Measurements from ENCODE around the gene CLCN4. TPM values are rescaled to one million over a fixed set of nuclear protein-coding genes. Genes with fewer than 3 reads are reported as not detected.

CLCN4 gene
- polyA plus RNA-seq, 1 of the 3 experiments (the other 2 are of a cell fraction) = 1.1 TPM

GRCh38 chrX:10244915-10245622, 88.3 kb downstream of the CLCN4 start:
- H3K9me2 ChIP-seq = no peaks in the 10 kb centered on the region
- H3K9me3 ChIP-seq = no peaks in the 10 kb centered on the region
- no peaks in the 10 kb centered on the region for H4K20me1 ChIP-seq (ENCODE audit: insufficient read depth)
- no peak overlapping the region for H3K4me2 ChIP-seq
- peaks cover 12% of the 10 kb centered on the region for H3F3A ChIP-seq (replicated peaks; ENCODE audit: insufficient read depth)
- no peaks in the 10 kb centered on the region for H3K79me2 ChIP-seq (ENCODE audit: insufficient read depth)
- TF ChIP-seq FOSL2 (IDR thresholded peaks at IDR 0.05; ENCODE audit: borderline replicate concordance, low read depth) = no peak
- TF ChIP-seq NRF1 (IDR thresholded peaks at IDR 0.05; ENCODE audit: low read depth, low read length) = no peak
- no peak for TF ChIP-seq TEAD4 (IDR thresholded peaks at IDR 0.05; ENCODE audit: borderline replicate concordance, insufficient read depth)
- TF ChIP-seq CHD2 (IDR thresholded peaks at IDR 0.05; ENCODE audit: low read length, partially characterized antibody) = no peak
- no peak for TF ChIP-seq JUND (IDR thresholded peaks at IDR 0.05)
- no peak for TF ChIP-seq CTCF (IDR thresholded peaks at IDR 0.05)
- no peak for TF ChIP-seq RXRA (IDR thresholded peaks at IDR 0.05; ENCODE audit: borderline replicate concordance, low read depth)
- TF ChIP-seq FOXM1 (IDR thresholded peaks at IDR 0.05; ENCODE audit: low read depth) = no peak
- TF ChIP-seq MXI1 (IDR thresholded peaks at IDR 0.05; ENCODE audit: low read depth, low read length) = no peak
- no peak for TF ChIP-seq TAF1 (IDR thresholded peaks at IDR 0.05; ENCODE audit: borderline replicate concordance, low read depth, low read length)
- TF ChIP-seq MEF2A (IDR thresholded peaks at IDR 0.05; ENCODE audit: borderline replicate concordance, low read depth) = no peak
- TF ChIP-seq ZBTB33 (IDR thresholded peaks at IDR 0.05; ENCODE audit: borderline replicate concordance, low read depth) = no peak
- no peak for TF ChIP-seq MAX (IDR thresholded peaks at IDR 0.05; ENCODE audit: low read depth)
- TF ChIP-seq FOXJ3 (CRISPR knock-in tag; IDR thresholded peaks at IDR 0.05) = no peak
- no peak for TF ChIP-seq SMC3 (IDR thresholded peaks at IDR 0.05; ENCODE audit: low read depth, low read length)
- no peak for TF ChIP-seq RCOR1 (IDR thresholded peaks at IDR 0.05; ENCODE audit: low read length)
- no peak overlapping the region for H3K4me3 ChIP-seq (ENCODE audit: low read depth in 2 of 2, low read length in 1 of 2)
- H3K4me1 ChIP-seq (ENCODE audit: control insufficient read depth in 1 of 2, insufficient read depth in 2 of 2, low read depth in 1 of 2, low read length in 1 of 2) = peaks cover 0 to 7% of the 10 kb centered on the region in 2 experiments; a peak in 1 of 4 replicates
- ChIA-PET POLR2A (no interaction called here), CTCF (interaction anchor here (0.7 to 3.0 kb wide), 3 partner anchors 30 to 370 kb away, joined by 3 to 11 read pairs (median 3); no protein-coding TSS in a partner anchor)
- H3K27me3 ChIP-seq (ENCODE audit: insufficient read depth) = no peaks in the 10 kb centered on the region
- H2AFZ ChIP-seq (ENCODE audit: low read depth) = no peak overlapping the region
- WGBS (ENCODE audit: low lambda C conversion rate) = 61% methylated on average over 9 of the region's 9 CpGs
- no peak overlapping the region for H3K27ac ChIP-seq (ENCODE audit: low read depth in 2 of 2, low read length in 1 of 2)
- no peak overlapping the region for H3K9ac ChIP-seq
- no peak for DNase-seq
- no peaks in the 10 kb centered on the region for H3K36me3 ChIP-seq (replicated peaks in 1 of 2; ENCODE audit: control insufficient read depth in 1 of 2, insufficient read depth in 2 of 2, low read length in 1 of 2)

Measured in SK-N-SH (cell line).